IPS DF 19.7 (cell line): Measurements from ENCODE around the gene ACYP2.

Source experiments
- DNase-seq: peaks from one replicate; pipeline ENCODE4 v3.0.0-alpha.2; 2013; ENCODE audit warnings: low read depth, low spot score

The ACYP2 gene

GRCh38 chr2:54158311-54158710 lies 42.9 kb downstream of the ACYP2 start:
- no peak for DNase-seq

- DNase-seq: no peak
These were observed 46.4 kb downstream of the ACYP2 start for GRCh38 chr2:54161660-54162424.

- DNase-seq: no peak
These were observed 48.7 kb downstream of the ACYP2 start for GRCh38 chr2:54164106-54164505.

GRCh38 chr2:54166121-54166773 lies 50.8 kb downstream of the ACYP2 start:
- no peak for DNase-seq

- DNase-seq: no peak
These were observed 61.2 kb downstream of the ACYP2 start for GRCh38 chr2:54176577-54176976.

GRCh38 chr2:54183281-54183680 lies 67.9 kb downstream of the ACYP2 start:
- no peak for DNase-seq

- no peak for DNase-seq
These were observed 68.6 kb downstream of the ACYP2 start for GRCh38 chr2:54183972-54184371.

- no peak for DNase-seq
These were observed 69.7 kb downstream of the ACYP2 start for GRCh38 chr2:54185105-54185504.

- DNase-seq: no peak
These were observed 71.9 kb downstream of the ACYP2 start for GRCh38 chr2:54187331-54187730.

- DNase-seq: no peak
These were observed 74.1 kb downstream of the ACYP2 start for GRCh38 chr2:54189539-54189938.

GRCh38 chr2:54191361-54192135 lies 76.1 kb downstream of the ACYP2 start:
- DNase-seq: no peak

GRCh38 chr2:54194761-54195750 lies 79.6 kb downstream of the ACYP2 start:
- DNase-seq: no peak

GRCh38 chr2:54196646-54197045 lies 81.2 kb downstream of the ACYP2 start:
- DNase-seq: no peak

- no peak for DNase-seq
These were observed 89.1 kb downstream of the ACYP2 start for GRCh38 chr2:54204476-54204875.

GRCh38 chr2:54206596-54206995 lies 91.2 kb downstream of the ACYP2 start:
- no peak for DNase-seq

- no peak for DNase-seq
These were observed 92.3 kb downstream of the ACYP2 start for GRCh38 chr2:54207666-54208195.

GRCh38 chr2:54208364-54209240 lies 93.2 kb downstream of the ACYP2 start:
- no peak for DNase-seq

GRCh38 chr2:54209379-54209778 lies 94.0 kb downstream of the ACYP2 start:
- no peak for DNase-seq

GRCh38 chr2:54212456-54212855 lies 97.0 kb downstream of the ACYP2 start:
- no peak for DNase-seq

GRCh38 chr2:54213082-54213481 lies 97.7 kb downstream of the ACYP2 start:
- no peak for DNase-seq
